Fibroblast of lung (primary cell): ENCODE data around the gene MYBBP1A. TPM values are rescaled to one million over a fixed set of nuclear protein-coding genes. Genes with fewer than 3 reads are reported as not detected.

ENCODE experiments used
- DNase-seq, 2 donors: peaks; one replicate each; pipeline versions ENCODE4 v3.0.0 to v3.0.0-alpha.2; 2010; ENCODE audit warnings: low read depth in 2 of 2
- H2AFZ ChIP-seq: 2 replicates; pipeline ENCODE4 v1.5.1; 2012; ENCODE audit warnings: low read length, control low read depth, inconsistent platforms
- H3K27ac ChIP-seq: 2 replicates; pipeline ENCODE4 v1.5.1; 2011; ENCODE audit warnings: low read length, control low read depth; ENCODE audit not compliant: insufficient read depth
- H3K27me3 ChIP-seq: 2 replicates; pipeline ENCODE4 v1.5.1; 2011; ENCODE audit warnings: mild to moderate bottlenecking, low read length; ENCODE audit not compliant: control insufficient read depth, insufficient read depth
- H3K36me3 ChIP-seq: 2 replicates; pipeline ENCODE4 v1.5.1; 2011; ENCODE audit warnings: low read length; ENCODE audit not compliant: control insufficient read depth, insufficient read depth
- H3K4me1 ChIP-seq: 2 replicates; pipeline ENCODE4 v1.5.1; 2011; ENCODE audit warnings: low read length; ENCODE audit not compliant: control insufficient read depth, insufficient read depth; ENCODE audit errors: extremely low read depth
- H3K4me2 ChIP-seq: 2 replicates; pipeline ENCODE4 v1.5.1; 2011; ENCODE audit warnings: low read length, control low read depth; ENCODE audit not compliant: insufficient read depth; ENCODE audit errors: extremely low read depth
- H3K4me3 ChIP-seq, 4 experiments: fragments of 200-600 bp in 1 of 4; sonication (generic) in 1 of 4; replicated peaks in 1 of 4; 2 replicates each; pipeline ENCODE4 v1.5.1; 2011 to 2016; ENCODE audit warnings: low read length in 4 of 4, low read depth in 3 of 4, mild to moderate bottlenecking in 3 of 4, control low read depth in 2 of 4, inconsistent platforms in 1 of 4, mixed read lengths in 1 of 4; ENCODE audit not compliant: insufficient read depth in 1 of 4; ENCODE audit errors: control extremely low read depth in 1 of 4
- H3K79me2 ChIP-seq: 2 replicates; pipeline ENCODE4 v1.5.1; 2012; ENCODE audit warnings: mild to moderate bottlenecking, low read length, inconsistent platforms; ENCODE audit not compliant: control insufficient read depth, insufficient read depth
- H3K9ac ChIP-seq: 2 replicates; pipeline ENCODE4 v1.5.1; 2011; ENCODE audit warnings: mild to moderate bottlenecking, low read length, control low read depth; ENCODE audit not compliant: insufficient read depth
- H3K9me3 ChIP-seq: 2 replicates; pipeline ENCODE4 v1.5.1; 2012; ENCODE audit warnings: low read depth, low read length; ENCODE audit not compliant: control insufficient read depth, insufficient read depth
- H4K20me1 ChIP-seq: 2 replicates; pipeline ENCODE4 v1.5.1; 2011; ENCODE audit warnings: low read length; ENCODE audit not compliant: control insufficient read depth, insufficient read depth; ENCODE audit errors: extremely low read depth
- EZH2 ChIP-seq: IDR thresholded peaks from 2 replicates; pipeline ENCODE4 v1.5.1; 2012; ENCODE audit warnings: low read length, control low read depth, mild to moderate bottlenecking; ENCODE audit errors: missing control alignments
- polyA plus RNA-seq, 2 donors: library from polyadenylated mRNA; depleted of rRNA in 1 of 2; stranded (reverse) in 1 of 2; unstranded in 1 of 2; fragments of >200 nt; gene quantifications; 2 replicates each; pipeline ENCODE4 v1.2.1, GENCODE V29; 2011 to 2012; ENCODE audit warnings: missing spikeins in 1 of 2
- total RNA-seq: library from RNA; depleted of rRNA; stranded (reverse); fragments of >200 nt; gene quantifications from 2 replicates; pipeline ENCODE4 v1.2.1, GENCODE V29; 2014
- TF ChIP-seq, protein P1 (sequence below), 2 donors: IDR thresholded peaks in 1 of 2; conservative IDR thresholded peaks in 1 of 2; 1 replicate in 1 of 2; 2 replicates in 1 of 2; pipeline ENCODE4 v1.5.1; 2011 to 2012; ENCODE audit warnings: low read length in 2 of 2, control low read depth in 1 of 2, inconsistent platforms in 1 of 2, low read depth in 1 of 2, mild to moderate bottlenecking in 1 of 2

MYBBP1A gene
- total and polyA plus RNA-seq, 2 donors (not counting 1 experiment from before 2014, with no cell fraction given) = 14.1 to 28.6 TPM

- Histone ChIP-seq H3K9ac (no peak overlapping the region), H2AFZ (no peak overlapping the region), H3K4me3 (no peak overlapping the region), H3K4me2 (no peak overlapping the region), H3K4me1 (peaks cover 4% of the 10 kb centered on the region), H3K79me2 (peaks cover 19% of the 10 kb centered on the region), H4K20me1 (no peaks in the 10 kb centered on the region), H3K9me3 (no peaks in the 10 kb centered on the region), H3K27ac (no peak overlapping the region), H3K27me3 (no peaks in the 10 kb centered on the region), H3K36me3 (peaks cover 20% of the 10 kb centered on the region)
- no peak for DNase-seq
- TF ChIP-seq, protein P1, sequence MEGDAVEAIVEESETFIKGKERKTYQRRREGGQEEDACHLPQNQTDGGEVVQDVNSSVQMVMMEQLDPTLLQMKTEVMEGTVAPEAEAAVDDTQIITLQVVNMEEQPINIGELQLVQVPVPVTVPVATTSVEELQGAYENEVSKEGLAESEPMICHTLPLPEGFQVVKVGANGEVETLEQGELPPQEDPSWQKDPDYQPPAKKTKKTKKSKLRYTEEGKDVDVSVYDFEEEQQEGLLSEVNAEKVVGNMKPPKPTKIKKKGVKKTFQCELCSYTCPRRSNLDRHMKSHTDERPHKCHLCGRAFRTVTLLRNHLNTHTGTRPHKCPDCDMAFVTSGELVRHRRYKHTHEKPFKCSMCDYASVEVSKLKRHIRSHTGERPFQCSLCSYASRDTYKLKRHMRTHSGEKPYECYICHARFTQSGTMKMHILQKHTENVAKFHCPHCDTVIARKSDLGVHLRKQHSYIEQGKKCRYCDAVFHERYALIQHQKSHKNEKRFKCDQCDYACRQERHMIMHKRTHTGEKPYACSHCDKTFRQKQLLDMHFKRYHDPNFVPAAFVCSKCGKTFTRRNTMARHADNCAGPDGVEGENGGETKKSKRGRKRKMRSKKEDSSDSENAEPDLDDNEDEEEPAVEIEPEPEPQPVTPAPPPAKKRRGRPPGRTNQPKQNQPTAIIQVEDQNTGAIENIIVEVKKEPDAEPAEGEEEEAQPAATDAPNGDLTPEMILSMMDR (conservative IDR thresholded peaks at IDR 0.05 in 1 of 2, IDR thresholded peaks at IDR 0.05 in 1 of 2; ENCODE audit: low read depth in 1 of 2, low read length in 2 of 2) = no peak
- TF ChIP-seq EZH2 = no peak
These were observed 4.6 kb downstream of the MYBBP1A start for GRCh38 chr17:4550534-4551039.

- Histone ChIP-seq H3K27me3 (no peaks in the 10 kb centered on the region), H3K4me2 (no peak overlapping the region), H3K9me3 (no peaks in the 10 kb centered on the region), H3K4me3 (no peak overlapping the region), H3K4me1 (peaks cover 3% of the 10 kb centered on the region), H2AFZ (no peak overlapping the region), H3K79me2 (peaks cover 17% of the 10 kb centered on the region), H4K20me1 (no peaks in the 10 kb centered on the region), H3K9ac (no peak overlapping the region), H3K36me3 (peaks cover 22% of the 10 kb centered on the region), H3K27ac (no peak overlapping the region)
- no peak for DNase-seq
- no peak for TF ChIP-seq EZH2
- TF ChIP-seq, protein P1 (conservative IDR thresholded peaks at IDR 0.05 in 1 of 2, IDR thresholded peaks at IDR 0.05 in 1 of 2; ENCODE audit: low read depth in 1 of 2, low read length in 2 of 2) = no peak
These were observed 5.2 kb downstream of the MYBBP1A start for GRCh38 chr17:4549781-4550533.

- Histone ChIP-seq H3K9me3 (no peaks in the 10 kb centered on the region), H4K20me1 (no peaks in the 10 kb centered on the region), H3K4me2 (no peak overlapping the region), H3K9ac (no peak overlapping the region), H3K36me3 (peaks cover 25% of the 10 kb centered on the region), H3K4me3 (no peak overlapping the region), H3K27me3 (no peaks in the 10 kb centered on the region), H2AFZ (no peak overlapping the region), H3K4me1 (peaks cover 3% of the 10 kb centered on the region), H3K27ac (no peak overlapping the region), H3K79me2 (peaks cover 7% of the 10 kb centered on the region)
- TF ChIP-seq, protein P1 (conservative IDR thresholded peaks at IDR 0.05 in 1 of 2, IDR thresholded peaks at IDR 0.05 in 1 of 2; ENCODE audit: low read depth in 1 of 2, low read length in 2 of 2) = no peak
- no peak for TF ChIP-seq EZH2
- peak in 1 of 2 donors; percentile 18 for DNase-seq
These were observed 6.3 kb downstream of the MYBBP1A start for GRCh38 chr17:4548721-4549531.
